Mucosa of gallbladder (tissue), 1 donor: ENCODE results near the gene DHRS7B. TPM values are rescaled to one million over a fixed set of nuclear protein-coding genes. Genes with fewer than 3 reads are reported as not detected.

Experiments used
- DNase-seq: peaks from one replicate; pipeline ENCODE4 v3.0.0-alpha.2; 2020; ENCODE audit warnings: low spot score
- total RNA-seq: library from RNA; stranded (reverse); gene quantifications from one replicate; pipeline ENCODE4 v1.2.1, GENCODE V29; 2021
- donor health status: DM: no; HTN: no; CAD: no.

DHRS7B gene
- total RNA-seq, 1 donor from 2014 or later = 30.3 TPM

- no peak for DNase-seq
Observed at GRCh38 chr17:21157586-21158370, 31.0 kb downstream of the DHRS7B start.

DNA sequence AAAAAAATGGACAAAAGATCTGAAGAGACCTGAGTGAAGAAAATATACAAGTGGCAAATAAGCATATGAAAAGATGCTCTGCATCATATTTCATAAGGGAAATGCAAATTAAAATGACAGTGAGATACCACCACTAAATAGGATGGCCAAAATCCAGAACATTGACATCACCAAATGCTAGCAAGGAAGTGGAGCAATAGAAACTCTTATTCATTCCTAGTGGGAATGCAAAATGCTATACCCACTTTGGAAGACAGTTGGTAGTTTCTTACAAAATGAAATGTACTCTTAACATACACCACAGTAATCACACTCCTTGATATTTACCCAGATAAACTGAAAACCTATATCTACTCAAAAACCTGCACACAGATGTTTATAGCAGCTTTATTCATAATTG is 33.6 kb downstream of the DHRS7B start:
- no peak for DNase-seq

GRCh38 chr17:21161498-21162393 is 35.0 kb downstream of the DHRS7B start:
- DNase-seq = no peak

DNA sequence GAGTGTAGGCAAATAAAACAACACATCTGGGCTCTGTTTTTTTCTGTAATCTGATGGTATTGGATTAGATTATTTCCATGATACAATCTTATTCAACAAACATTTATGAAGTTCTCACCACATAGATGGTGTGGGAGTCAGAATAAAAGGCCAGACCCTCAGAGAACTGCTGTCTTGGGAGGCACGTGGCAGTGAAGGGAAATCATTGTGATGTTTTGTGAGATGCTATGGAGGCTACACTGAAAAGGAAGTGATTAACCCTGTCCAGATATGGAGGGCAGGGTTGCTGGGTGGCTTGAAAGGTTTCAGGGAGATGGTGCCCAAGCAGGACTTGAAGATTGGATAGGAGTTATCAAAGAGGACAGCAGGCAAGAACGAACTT is 35.6 kb downstream of the DHRS7B start:
- DNase-seq = no peak

GRCh38 chr17:21163101-21163500 is 36.3 kb downstream of the DHRS7B start:
- DNase-seq = no peak

- no peak for DNase-seq
Observed at GRCh38 chr17:21164216-21164615, 37.5 kb downstream of the DHRS7B start.

DNA sequence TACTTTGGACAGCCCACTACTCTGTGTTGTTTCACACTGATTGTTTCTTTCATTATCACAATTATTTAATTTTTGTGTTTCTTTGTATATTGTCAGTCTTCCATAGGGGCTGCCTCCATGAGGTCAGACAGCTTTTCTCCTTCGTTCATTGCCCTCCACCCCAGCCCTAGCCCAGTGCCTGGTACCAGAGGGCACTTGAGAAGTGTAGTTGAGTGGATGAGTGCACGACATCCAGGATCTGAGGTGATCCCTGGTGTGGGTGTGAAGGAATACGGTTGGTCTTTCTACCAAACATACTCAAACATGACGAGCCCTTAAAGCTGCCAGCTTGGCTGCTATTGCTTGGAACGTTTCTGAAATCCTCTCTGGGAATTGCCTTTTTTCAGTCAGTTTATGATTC is 37.9 kb downstream of the DHRS7B start:
- no peak for DNase-seq

DNA sequence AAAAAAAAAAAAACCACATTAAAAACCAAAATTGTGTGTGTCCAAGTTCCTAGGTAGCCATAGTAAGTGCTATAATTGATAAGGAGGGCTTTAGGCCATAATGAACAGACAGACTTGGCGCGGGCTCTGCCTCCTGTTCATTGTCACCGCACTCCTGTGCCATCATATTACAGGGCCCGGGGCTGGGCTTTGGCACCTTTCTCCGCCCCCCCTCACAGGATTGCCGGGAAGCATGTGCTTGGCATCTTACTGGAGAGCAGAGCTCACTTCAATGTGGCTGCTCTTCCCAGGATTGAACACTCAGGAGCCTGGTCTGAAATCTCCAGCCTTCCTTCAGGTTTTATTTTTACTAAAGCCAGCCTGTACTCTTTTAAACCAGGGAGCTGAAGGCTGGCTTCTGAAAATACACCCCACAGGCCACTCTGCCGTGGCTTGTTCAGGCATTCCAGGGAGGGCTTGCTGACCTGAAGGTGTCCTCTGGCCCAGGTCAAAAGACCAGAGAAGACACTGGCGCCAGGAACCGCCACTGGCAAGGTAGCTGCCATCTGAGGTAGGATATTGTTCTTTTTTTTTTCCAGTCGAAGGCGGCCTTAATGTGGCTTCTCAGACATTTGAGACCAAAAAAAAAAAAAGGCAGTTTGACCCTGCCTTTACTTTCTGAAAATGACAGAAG is 39.3 kb downstream of the DHRS7B start:
- DNase-seq = peak; percentile 24

DNA sequence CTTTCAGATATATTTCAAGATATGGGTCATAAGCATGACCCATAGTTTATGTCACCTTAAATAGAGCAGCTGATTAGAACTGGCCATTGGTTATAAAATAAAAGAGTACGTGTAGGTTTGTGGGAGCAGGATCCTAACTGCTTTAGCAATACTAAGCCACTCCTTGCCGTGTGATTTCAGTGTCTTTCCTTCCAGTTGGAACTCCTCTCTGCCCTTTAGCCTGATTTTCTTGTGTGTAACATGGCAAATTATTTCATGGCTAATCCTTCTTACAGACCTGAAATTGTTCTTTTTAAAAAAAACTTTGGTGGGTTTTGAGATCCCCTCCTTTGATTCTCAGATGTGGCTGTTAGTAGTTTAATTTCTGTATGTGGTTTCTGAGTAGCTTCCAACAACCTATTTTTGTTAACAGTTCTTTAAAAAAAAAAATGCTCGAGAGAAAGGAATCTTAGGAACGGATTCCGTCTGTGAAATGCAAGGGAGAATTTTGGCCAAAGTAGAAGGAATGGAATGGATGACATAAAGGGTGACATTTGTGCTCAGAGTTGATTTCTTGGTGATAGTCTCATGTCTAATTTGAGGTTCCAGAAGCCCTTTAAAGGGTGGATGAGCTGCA is 39.9 kb downstream of the DHRS7B start:
- DNase-seq = no peak

GRCh38 chr17:21167303-21167702 is 40.5 kb downstream of the DHRS7B start:
- DNase-seq = no peak

DNA sequence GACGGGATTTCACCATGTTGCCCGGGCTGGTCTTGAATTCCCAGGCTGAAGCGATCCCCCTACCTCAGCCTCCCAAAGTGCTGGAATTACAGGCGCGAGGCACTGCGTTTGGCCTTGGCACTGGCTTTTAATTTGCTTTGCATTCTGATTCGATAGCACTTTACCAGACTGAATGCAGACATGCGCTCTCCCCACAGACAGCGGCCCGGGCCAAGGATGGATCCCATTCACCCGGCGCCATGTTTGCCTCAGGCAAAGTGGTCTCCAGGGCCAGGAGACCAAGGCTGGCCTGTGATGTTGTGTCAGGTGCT is 41.7 kb downstream of the DHRS7B start:
- DNase-seq = no peak

- DNase-seq = no peak
Observed at GRCh38 chr17:21169496-21169895, 42.7 kb downstream of the DHRS7B start.

DNA sequence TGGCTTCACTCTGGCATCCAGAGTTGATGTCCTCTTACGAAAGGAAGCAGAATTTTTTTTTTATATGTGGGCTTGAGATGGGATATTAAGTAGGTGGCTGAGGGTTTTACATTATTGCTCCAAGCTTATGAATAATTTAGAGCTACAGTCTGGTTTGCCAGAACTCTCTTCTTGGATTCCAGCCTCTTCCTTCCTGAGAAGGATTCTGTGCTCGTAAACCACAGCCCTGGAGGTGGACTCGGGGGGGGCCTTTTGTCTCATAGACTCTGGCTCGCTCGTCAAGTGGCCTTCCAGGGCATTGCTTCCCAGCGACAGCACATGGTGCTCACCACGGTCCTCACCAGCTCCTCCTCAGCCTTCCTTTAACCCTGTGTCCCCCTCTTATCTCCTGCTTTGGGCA is 44.0 kb downstream of the DHRS7B start:
- no peak for DNase-seq

GRCh38 chr17:21171309-21171922 is 44.7 kb downstream of the DHRS7B start:
- DNase-seq = no peak

DNA sequence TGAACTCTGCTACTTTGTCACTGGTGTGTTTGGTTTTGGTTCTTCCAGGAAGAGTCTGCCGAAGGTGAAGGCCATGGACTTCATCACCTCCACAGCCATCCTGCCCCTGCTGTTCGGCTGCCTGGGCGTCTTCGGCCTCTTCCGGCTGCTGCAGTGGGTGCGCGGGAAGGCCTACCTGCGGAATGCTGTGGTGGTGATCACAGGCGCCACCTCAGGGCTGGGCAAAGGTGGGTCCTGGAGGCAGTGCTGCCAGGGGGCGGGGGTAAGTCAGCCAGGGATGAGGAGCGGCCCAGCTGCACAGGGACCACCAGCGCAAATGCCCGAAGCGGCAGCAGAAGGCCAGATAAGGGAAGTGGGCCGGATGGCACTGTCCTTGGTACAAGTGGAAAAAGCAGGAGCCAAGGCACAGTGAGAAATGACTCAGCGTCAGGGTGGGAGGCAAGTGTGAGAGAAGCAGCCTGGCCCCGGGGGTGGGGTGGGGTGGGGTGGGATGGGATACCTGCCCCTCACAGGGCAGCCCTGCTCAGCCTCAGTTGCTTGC is 45.3 kb downstream of the DHRS7B start:
- DNase-seq = no peak

- no peak for DNase-seq
Observed at GRCh38 chr17:21172846-21173245, 46.1 kb downstream of the DHRS7B start.

GRCh38 chr17:21173543-21173942 is 46.8 kb downstream of the DHRS7B start:
- DNase-seq = no peak

DNA sequence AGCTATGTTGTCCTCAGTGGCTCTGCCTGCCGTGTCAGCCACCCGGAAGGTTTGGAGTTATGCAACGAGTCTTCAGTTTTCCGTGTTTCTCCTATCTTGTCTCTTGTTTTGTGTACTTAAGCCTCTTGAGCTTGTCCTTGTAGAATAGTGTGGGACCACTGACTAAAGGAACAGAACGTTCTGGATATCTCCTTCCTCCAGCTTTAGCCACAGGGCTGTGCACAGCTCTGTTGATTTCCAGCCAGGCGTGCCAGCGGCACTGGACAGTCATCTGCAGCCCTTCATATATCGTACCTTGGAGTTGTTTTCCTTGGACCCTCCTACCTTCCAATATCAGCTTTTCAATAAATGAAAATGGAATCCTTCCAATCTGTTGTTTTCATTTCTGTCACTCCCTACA is 47.4 kb downstream of the DHRS7B start:
- DNase-seq = no peak

DNA sequence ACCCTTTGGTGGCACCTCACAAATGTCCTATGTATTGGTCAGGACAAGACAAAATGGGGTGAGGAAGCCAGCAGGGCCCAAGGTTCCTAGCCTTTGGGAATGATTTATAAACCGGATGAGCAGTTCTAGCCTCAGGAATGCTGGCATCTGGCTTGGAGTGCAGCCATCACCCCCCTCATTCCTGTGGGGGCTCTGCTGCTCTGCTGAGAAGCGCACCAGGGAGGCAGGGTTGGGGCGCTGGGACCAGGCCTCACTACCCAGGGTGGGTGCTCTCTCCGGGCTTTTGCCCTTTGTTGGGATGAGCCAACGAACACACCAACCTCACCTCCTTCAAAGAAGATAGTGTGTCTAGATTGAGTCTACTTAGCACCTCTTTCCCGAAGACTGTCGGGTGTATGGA is 47.9 kb downstream of the DHRS7B start:
- DNase-seq = peak; percentile 45

GRCh38 chr17:21176773-21177395 is 50.1 kb downstream of the DHRS7B start:
- no peak for DNase-seq

DNA sequence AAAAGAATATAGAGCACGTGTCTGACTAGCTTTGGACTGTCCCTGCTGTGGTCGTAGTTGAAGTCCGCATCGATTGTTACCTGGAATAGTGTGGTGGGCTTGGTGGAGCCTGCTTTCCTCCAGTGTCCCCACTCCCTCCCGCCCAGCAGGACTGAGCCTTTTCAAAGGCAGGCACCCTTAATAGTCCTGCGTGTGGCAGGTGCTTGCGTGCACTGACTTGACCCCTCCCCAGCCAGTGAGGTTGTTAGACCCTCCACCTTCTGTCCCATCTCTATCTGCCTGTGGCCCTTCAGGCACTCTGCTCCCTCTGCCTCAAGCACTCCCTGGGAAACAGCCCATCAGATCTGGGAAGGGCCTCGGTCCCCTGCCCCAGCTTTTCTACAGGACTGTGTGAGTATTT is 50.6 kb downstream of the DHRS7B start:
- DNase-seq = no peak
